Ectodermal cell (in vitro differentiated cells): ENCODE data around the gene VILL.

ENCODE experiments used
- H3K27ac ChIP-seq: 2 replicates; pipeline ENCODE4 v1.7.0; 2013; ENCODE audit warnings: mild to moderate bottlenecking, low read depth, low read length; ENCODE audit not compliant: insufficient read depth, poor library complexity, severe bottlenecking
- H3K27me3 ChIP-seq: 2 replicates; pipeline ENCODE4 v1.7.0; 2013; ENCODE audit warnings: mild to moderate bottlenecking, low read length; ENCODE audit not compliant: insufficient read depth, control insufficient read depth, poor library complexity, severe bottlenecking
- H3K36me3 ChIP-seq: one replicate; pipeline ENCODE4 v1.7.0; 2013; ENCODE audit warnings: low read length; ENCODE audit not compliant: control insufficient read depth, insufficient read depth
- H3K4me1 ChIP-seq: one replicate; pipeline ENCODE4 v1.7.0; 2013; ENCODE audit warnings: low read length; ENCODE audit not compliant: control insufficient read depth, insufficient read depth
- H3K4me3 ChIP-seq: 2 replicates; pipeline ENCODE4 v1.7.0; 2013; ENCODE audit warnings: low read depth, low read length, control low read depth; ENCODE audit not compliant: insufficient read depth
- H3K9me3 ChIP-seq: 2 replicates; pipeline ENCODE4 v1.7.0; 2013; ENCODE audit warnings: mild to moderate bottlenecking, low read length, moderate library complexity; ENCODE audit not compliant: control insufficient read depth
- WGBS, 2 experiments: methylation state at CpG; one replicate each; pipeline ENCODE4 v1.1.7; 2013; ENCODE audit warnings: missing lambda C conversion rate in 2 of 2; 5-methylcytosine and 5-hydroxymethylcytosine counted together

VILL gene

GRCh38 chr3:38005076-38006020, 14.8 kb downstream of the VILL start:
- H3K27me3 ChIP-seq: no peaks in the 10 kb centered on the region
- H3K4me3 ChIP-seq: no peak overlapping the region
- WGBS, 2 experiments: 90% methylated on average over 15 of the region's 15 CpGs
- H3K9me3 ChIP-seq: no peaks in the 10 kb centered on the region
- no peaks in the 10 kb centered on the region for H3K4me1 ChIP-seq
- peaks cover 9% of the 10 kb centered on the region for H3K36me3 ChIP-seq
- no peak overlapping the region for H3K27ac ChIP-seq

DNA sequence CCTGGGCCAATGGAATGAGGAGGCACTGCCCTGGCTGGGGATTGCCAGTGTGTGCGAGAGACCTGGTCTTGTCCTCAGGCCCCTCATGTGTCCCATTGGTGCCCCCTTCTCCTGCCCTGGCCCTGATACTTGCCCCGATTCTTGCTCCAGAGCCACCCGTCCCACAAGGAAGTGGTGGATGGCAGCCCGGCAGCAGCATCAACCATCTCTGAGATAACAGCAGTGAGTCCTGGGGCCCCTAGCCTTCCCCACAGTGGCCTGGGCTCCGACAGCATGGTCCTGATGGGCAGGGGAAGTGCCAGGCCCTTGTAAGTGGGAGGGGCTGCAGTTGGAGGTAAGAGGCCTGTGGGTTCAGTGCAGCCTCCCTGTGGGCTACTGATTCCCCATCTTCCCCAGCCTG, 15.4 kb downstream of the VILL start:
- Histone ChIP-seq H3K9me3 (no peaks in the 10 kb centered on the region), H3K36me3 (peaks cover 9% of the 10 kb centered on the region), H3K27ac (no peak overlapping the region), H3K4me3 (no peak overlapping the region), H3K4me1 (no peaks in the 10 kb centered on the region), H3K27me3 (no peaks in the 10 kb centered on the region)
- WGBS, 2 experiments: 84 to 85% methylated on average over 5 of the region's 5 CpGs

DNA sequence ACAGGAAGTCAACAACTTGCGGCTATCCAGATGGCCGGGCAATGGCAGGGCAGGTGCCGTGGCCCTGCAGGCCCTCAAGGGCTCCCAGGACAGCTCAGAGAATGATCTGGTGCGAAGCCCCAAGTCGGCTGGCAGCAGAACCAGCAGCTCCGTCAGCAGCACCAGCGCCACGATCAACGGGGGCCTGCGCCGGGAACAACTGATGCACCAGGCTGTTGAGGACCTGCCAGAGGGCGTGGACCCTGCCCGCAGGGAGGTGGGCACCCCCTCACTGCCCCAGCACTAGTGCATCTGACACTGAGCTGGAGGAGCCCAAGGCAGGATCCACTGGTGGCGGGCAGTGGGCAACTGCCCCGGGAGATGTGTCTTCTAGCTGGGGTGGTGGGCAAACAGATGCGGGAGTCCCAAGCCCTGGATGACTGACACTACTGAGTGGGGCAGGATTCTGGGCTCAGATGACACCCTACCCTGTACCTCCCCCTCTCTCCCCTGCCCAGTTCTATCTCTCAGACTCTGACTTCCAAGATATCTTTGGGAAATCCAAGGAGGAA, 15.9 kb downstream of the VILL start:
- WGBS, 2 experiments: 92 to 95% methylated on average over 16 of the region's 16 CpGs
- Histone ChIP-seq H3K4me1 (no peaks in the 10 kb centered on the region), H3K27me3 (no peaks in the 10 kb centered on the region), H3K36me3 (peaks cover 9% of the 10 kb centered on the region), H3K27ac (no peak overlapping the region), H3K4me3 (no peak overlapping the region), H3K9me3 (no peaks in the 10 kb centered on the region)

- no peaks in the 10 kb centered on the region for H3K27me3 ChIP-seq
- peaks cover 9% of the 10 kb centered on the region for H3K36me3 ChIP-seq
- no peaks in the 10 kb centered on the region for H3K9me3 ChIP-seq
- 93 to 95% methylated on average over 7 of the region's 7 CpGs for WGBS, 2 experiments
- H3K4me3 ChIP-seq: no peak overlapping the region
- H3K4me1 ChIP-seq: no peaks in the 10 kb centered on the region
- H3K27ac ChIP-seq: no peak overlapping the region
Measured at GRCh38 chr3:38007754-38008090, 17.1 kb downstream of the VILL start.

- no peaks in the 10 kb centered on the region for H3K27me3 ChIP-seq
- no peak overlapping the region for H3K27ac ChIP-seq
- H3K36me3 ChIP-seq: peaks cover 9% of the 10 kb centered on the region
- H3K4me3 ChIP-seq: no peak overlapping the region
- WGBS, 2 experiments: 96 to 97% methylated on average over 19 of the region's 19 CpGs
- H3K4me1 ChIP-seq: no peaks in the 10 kb centered on the region
- H3K9me3 ChIP-seq: no peaks in the 10 kb centered on the region
Measured at GRCh38 chr3:38008191-38008701, 17.7 kb downstream of the VILL start.

DNA sequence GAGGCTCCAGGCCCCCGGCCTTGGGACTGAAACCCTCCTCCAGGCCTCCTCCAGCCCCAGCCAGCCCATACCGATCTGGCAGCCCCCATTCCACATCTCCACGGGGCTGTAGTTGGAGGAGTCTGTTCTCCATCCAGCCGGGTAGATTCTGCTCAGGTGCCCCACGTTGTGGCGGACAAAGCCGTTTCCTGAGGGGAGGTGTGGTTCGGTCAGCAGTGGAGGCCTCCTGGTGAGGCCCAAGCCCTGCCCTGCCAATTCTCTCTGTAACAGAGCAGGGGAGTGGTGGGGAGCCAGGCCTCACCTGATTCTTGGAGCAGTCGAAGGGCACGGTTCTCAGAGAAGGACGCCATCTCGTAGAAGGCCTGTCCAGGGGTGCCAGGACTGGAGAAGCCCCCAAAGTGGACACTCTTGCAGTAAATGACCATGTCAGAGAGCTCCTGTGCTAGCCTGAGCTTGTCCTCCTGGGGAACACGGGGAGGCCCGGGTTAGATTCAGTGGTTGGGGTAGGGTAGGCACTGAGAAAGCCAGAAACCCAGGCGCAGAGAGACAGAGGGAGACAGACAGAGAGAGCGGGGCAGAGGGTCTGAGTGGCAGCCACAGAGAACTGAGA, 18.5 kb downstream of the VILL start:
- H3K4me1 ChIP-seq: no peaks in the 10 kb centered on the region
- no peak overlapping the region for H3K27ac ChIP-seq
- H3K4me3 ChIP-seq: no peak overlapping the region
- H3K36me3 ChIP-seq: peaks cover 9% of the 10 kb centered on the region
- 89 to 93% methylated on average over 16 of the region's 16 CpGs for WGBS, 2 experiments
- no peaks in the 10 kb centered on the region for H3K27me3 ChIP-seq
- no peaks in the 10 kb centered on the region for H3K9me3 ChIP-seq

- Histone ChIP-seq H3K27ac (no peak overlapping the region), H3K4me3 (no peak overlapping the region), H3K27me3 (no peaks in the 10 kb centered on the region), H3K9me3 (no peaks in the 10 kb centered on the region), H3K36me3 (peaks cover 9% of the 10 kb centered on the region), H3K4me1 (no peaks in the 10 kb centered on the region)
- WGBS, 2 experiments: 95 to 96% methylated on average over 27 of the region's 27 CpGs
Measured at GRCh38 chr3:38009807-38010591, 19.4 kb downstream of the VILL start.

DNA sequence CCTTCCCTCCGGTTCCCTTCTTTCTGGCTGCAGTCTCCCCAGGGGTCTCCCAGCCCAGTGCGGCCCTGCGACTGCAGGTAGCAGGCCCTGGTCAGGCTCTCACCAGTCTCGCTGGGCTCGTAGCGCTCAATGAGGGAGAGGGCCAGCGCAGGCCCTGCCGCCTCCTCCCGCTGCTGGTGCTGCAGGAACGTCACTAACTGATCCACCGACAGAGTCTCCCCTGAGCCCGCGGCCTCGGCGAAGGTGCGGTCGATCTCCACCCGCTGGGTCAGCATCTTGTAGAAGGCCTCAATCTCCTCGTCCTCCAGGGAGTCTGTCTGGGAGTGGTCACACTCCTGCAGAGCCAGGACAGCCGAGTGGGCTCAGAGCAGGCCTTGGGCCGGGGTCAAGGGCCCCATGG, 20.5 kb downstream of the VILL start:
- H3K27ac ChIP-seq: no peak overlapping the region
- H3K36me3 ChIP-seq: peaks cover 20% of the 10 kb centered on the region
- no peaks in the 10 kb centered on the region for H3K27me3 ChIP-seq
- no peak overlapping the region for H3K4me3 ChIP-seq
- no peaks in the 10 kb centered on the region for H3K9me3 ChIP-seq
- 93 to 94% methylated on average over 21 of the region's 21 CpGs for whole genome bisulfite sequencing, 2 experiments
- H3K4me1 ChIP-seq: no peaks in the 10 kb centered on the region

DNA sequence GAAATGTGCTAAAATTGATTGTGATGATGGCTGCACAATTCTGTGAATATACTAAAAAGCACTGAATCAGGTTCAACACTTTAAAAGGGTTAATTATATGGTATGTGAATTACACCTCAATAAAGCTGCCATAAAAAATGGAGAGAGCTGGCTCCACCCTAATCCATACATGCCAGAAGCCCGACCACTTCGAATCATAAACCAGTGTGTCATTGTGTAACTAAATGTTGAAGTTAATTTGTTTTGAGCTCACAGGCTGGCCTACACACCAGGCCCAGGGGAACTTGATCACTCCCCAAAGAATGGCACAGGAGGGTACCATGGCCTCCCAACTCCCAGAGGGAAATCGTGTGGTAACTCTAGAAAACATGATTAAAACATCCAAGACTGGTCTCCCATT, 24.9 kb downstream of the VILL start:
- Histone ChIP-seq H3K9me3 (no peaks in the 10 kb centered on the region), H3K4me1 (no peaks in the 10 kb centered on the region), H3K4me3 (no peak overlapping the region), H3K27me3 (no peaks in the 10 kb centered on the region), H3K36me3 (peaks cover 16% of the 10 kb centered on the region), H3K27ac (no peak overlapping the region)
- 92 to 98% methylated on average over 3 of the region's 3 CpGs for WGBS, 2 experiments
